ENCODE results near the gene INSYN1.

The INSYN1 gene

GRCh38 chr15:73686781-73687256, 66.3 kb downstream of the INSYN1 start:
- Histone ChIP-seq H3K4me2 (ENCODE audit: low read length) (no peak overlapping the region), H3K27me3 (ENCODE audit: control insufficient read depth, insufficient read depth, low read length) (no peaks in the 10 kb centered on the region), H3K9ac (no peak overlapping the region), H3K4me1 (no peaks in the 10 kb centered on the region), H3K4me3 (ENCODE audit: low read depth, low read length) (no peak overlapping the region), H3K9me3 (ENCODE audit: control insufficient read depth, low read length) (no peaks in the 10 kb centered on the region), H3K79me2 (no peaks in the 10 kb centered on the region), H3K36me3 (ENCODE audit: control insufficient read depth, insufficient read depth, low read length) (no peaks in the 10 kb centered on the region), H2AFZ (no peak overlapping the region), H3K27ac (no peak overlapping the region)
- TF ChIP-seq CTCF (IDR thresholded peaks at IDR 0.05): no peak

- TF ChIP-seq CTCF (IDR thresholded peaks at IDR 0.05): no peak
- Histone ChIP-seq H3K4me2 (ENCODE audit: low read length) (no peak overlapping the region), H3K27me3 (ENCODE audit: control insufficient read depth, insufficient read depth, low read length) (no peaks in the 10 kb centered on the region), H3K36me3 (ENCODE audit: control insufficient read depth, insufficient read depth, low read length) (no peaks in the 10 kb centered on the region), H3K9me3 (ENCODE audit: control insufficient read depth, low read length) (no peaks in the 10 kb centered on the region), H2AFZ (no peak overlapping the region), H3K9ac (no peak overlapping the region), H3K4me1 (no peaks in the 10 kb centered on the region), H3K4me3 (ENCODE audit: low read depth, low read length) (no peak overlapping the region), H3K79me2 (no peaks in the 10 kb centered on the region), H3K27ac (no peak overlapping the region)
These were observed 67.2 kb downstream of the INSYN1 start for GRCh38 chr15:73685981-73686380.

All from parathyroid adenoma (tissue), 2 donors.